ENCODE data around the gene PDE7B.
A peak's percentile ranks its signal among the peaks of the same experiment; 100 is the strongest.
"Not testable (repeated sequence)": the region's sequence is repeated elsewhere in the genome, so short reads cannot be mapped to it uniquely, and the experiment has no call there.

PDE7B gene

GRCh38 chr6:136134268-136134667, 282.8 kb downstream of the PDE7B start:
- no peak for DNase-seq (ENCODE audit: low read depth in 2 of 2)
- no peak overlapping the region for H3K4me3 ChIP-seq (replicated peaks in 1 of 2; ENCODE audit: low read depth in 2 of 2, low read length in 2 of 2)
- TF ChIP-seq CTCF (IDR thresholded peaks at IDR 0.05; ENCODE audit: low read depth, low read length): no peak

GRCh38 chr6:136134751-136135150, 283.2 kb downstream of the PDE7B start:
- no peak for TF ChIP-seq CTCF (IDR thresholded peaks at IDR 0.05; ENCODE audit: low read depth, low read length)
- H3K4me3 ChIP-seq (replicated peaks in 1 of 2; ENCODE audit: low read depth in 2 of 2, low read length in 2 of 2): no peak overlapping the region
- DNase-seq (ENCODE audit: low read depth in 2 of 2): no peak

GRCh38 chr6:136136274-136136673, 284.8 kb downstream of the PDE7B start:
- H3K4me3 ChIP-seq (replicated peaks in 1 of 2; ENCODE audit: low read depth in 2 of 2, low read length in 2 of 2): no peak overlapping the region
- DNase-seq (ENCODE audit: low read depth in 2 of 2): no peak
- TF ChIP-seq CTCF (IDR thresholded peaks at IDR 0.05; ENCODE audit: low read depth, low read length): no peak

GRCh38 chr6:136137008-136137692, 285.6 kb downstream of the PDE7B start:
- no peak for TF ChIP-seq CTCF (IDR thresholded peaks at IDR 0.05; ENCODE audit: low read depth, low read length)

GRCh38 chr6:136137739-136138402, 286.4 kb downstream of the PDE7B start:
- DNase-seq (ENCODE audit: low read depth in 2 of 2): no peak
- no peak overlapping the region for H3K4me3 ChIP-seq (replicated peaks in 1 of 2; ENCODE audit: low read depth in 2 of 2, low read length in 2 of 2)
- no peak for TF ChIP-seq CTCF (IDR thresholded peaks at IDR 0.05; ENCODE audit: low read depth, low read length)

More at GRCh38 chr6:136137008-136137692, 285.6 kb downstream of the PDE7B start:
- DNase-seq (ENCODE audit: low read depth in 2 of 2): peak; percentile 27 to 72
- no peak overlapping the region for H3K4me3 ChIP-seq (replicated peaks in 1 of 2; ENCODE audit: low read depth in 2 of 2, low read length in 2 of 2)

GRCh38 chr6:136139111-136139510, 287.6 kb downstream of the PDE7B start:
- DNase-seq (ENCODE audit: low read depth in 2 of 2); H3K4me3 ChIP-seq (replicated peaks in 1 of 2; ENCODE audit: low read depth in 2 of 2, low read length in 2 of 2): not testable (repeated sequence)

- H3K4me3 ChIP-seq (replicated peaks in 1 of 2; ENCODE audit: low read depth in 2 of 2, low read length in 2 of 2): no peak overlapping the region
- TF ChIP-seq CTCF (IDR thresholded peaks at IDR 0.05; ENCODE audit: low read depth, low read length): no peak
- no peak for DNase-seq (ENCODE audit: low read depth in 2 of 2)
Observed at GRCh38 chr6:136144251-136145023, 292.9 kb downstream of the PDE7B start.

Measured in cardiac fibroblast (primary cell).